Fibroblast of lung (primary cell): ENCODE results near the gene CFAP45. TPM values are rescaled to one million over a fixed set of nuclear protein-coding genes. Genes with fewer than 3 reads are reported as not detected.

Source experiments
- DNase-seq, 2 donors: peaks; one replicate each; pipeline versions ENCODE4 v3.0.0 to v3.0.0-alpha.2; 2010; ENCODE audit warnings: low read depth in 2 of 2
- H2AFZ ChIP-seq: 2 replicates; pipeline ENCODE4 v1.5.1; 2012; ENCODE audit warnings: low read length, control low read depth, inconsistent platforms
- H3K27ac ChIP-seq: 2 replicates; pipeline ENCODE4 v1.5.1; 2011; ENCODE audit warnings: low read length, control low read depth; ENCODE audit not compliant: insufficient read depth
- H3K27me3 ChIP-seq: 2 replicates; pipeline ENCODE4 v1.5.1; 2011; ENCODE audit warnings: mild to moderate bottlenecking, low read length; ENCODE audit not compliant: control insufficient read depth, insufficient read depth
- H3K36me3 ChIP-seq: 2 replicates; pipeline ENCODE4 v1.5.1; 2011; ENCODE audit warnings: low read length; ENCODE audit not compliant: control insufficient read depth, insufficient read depth
- H3K4me1 ChIP-seq: 2 replicates; pipeline ENCODE4 v1.5.1; 2011; ENCODE audit warnings: low read length; ENCODE audit not compliant: control insufficient read depth, insufficient read depth; ENCODE audit errors: extremely low read depth
- H3K4me2 ChIP-seq: 2 replicates; pipeline ENCODE4 v1.5.1; 2011; ENCODE audit warnings: low read length, control low read depth; ENCODE audit not compliant: insufficient read depth; ENCODE audit errors: extremely low read depth
- H3K4me3 ChIP-seq, 4 experiments: fragments of 200-600 bp in 1 of 4; sonication (generic) in 1 of 4; replicated peaks in 1 of 4; 2 replicates each; pipeline ENCODE4 v1.5.1; 2011 to 2016; ENCODE audit warnings: low read length in 4 of 4, low read depth in 3 of 4, mild to moderate bottlenecking in 3 of 4, control low read depth in 2 of 4, inconsistent platforms in 1 of 4, mixed read lengths in 1 of 4; ENCODE audit not compliant: insufficient read depth in 1 of 4; ENCODE audit errors: control extremely low read depth in 1 of 4
- H3K79me2 ChIP-seq: 2 replicates; pipeline ENCODE4 v1.5.1; 2012; ENCODE audit warnings: mild to moderate bottlenecking, low read length, inconsistent platforms; ENCODE audit not compliant: control insufficient read depth, insufficient read depth
- H3K9ac ChIP-seq: 2 replicates; pipeline ENCODE4 v1.5.1; 2011; ENCODE audit warnings: mild to moderate bottlenecking, low read length, control low read depth; ENCODE audit not compliant: insufficient read depth
- H3K9me3 ChIP-seq: 2 replicates; pipeline ENCODE4 v1.5.1; 2012; ENCODE audit warnings: low read depth, low read length; ENCODE audit not compliant: control insufficient read depth, insufficient read depth
- H4K20me1 ChIP-seq: 2 replicates; pipeline ENCODE4 v1.5.1; 2011; ENCODE audit warnings: low read length; ENCODE audit not compliant: control insufficient read depth, insufficient read depth; ENCODE audit errors: extremely low read depth
- EZH2 ChIP-seq: IDR thresholded peaks from 2 replicates; pipeline ENCODE4 v1.5.1; 2012; ENCODE audit warnings: low read length, control low read depth, mild to moderate bottlenecking; ENCODE audit errors: missing control alignments
- polyA plus RNA-seq, 2 donors: library from polyadenylated mRNA; depleted of rRNA in 1 of 2; stranded (reverse) in 1 of 2; unstranded in 1 of 2; fragments of >200 nt; gene quantifications; 2 replicates each; pipeline ENCODE4 v1.2.1, GENCODE V29; 2011 to 2012; ENCODE audit warnings: missing spikeins in 1 of 2
- total RNA-seq: library from RNA; depleted of rRNA; stranded (reverse); fragments of >200 nt; gene quantifications from 2 replicates; pipeline ENCODE4 v1.2.1, GENCODE V29; 2014
- TF ChIP-seq, protein P1 (sequence below), 2 donors: IDR thresholded peaks in 1 of 2; conservative IDR thresholded peaks in 1 of 2; 1 replicate in 1 of 2; 2 replicates in 1 of 2; pipeline ENCODE4 v1.5.1; 2011 to 2012; ENCODE audit warnings: low read length in 2 of 2, control low read depth in 1 of 2, inconsistent platforms in 1 of 2, low read depth in 1 of 2, mild to moderate bottlenecking in 1 of 2

The CFAP45 gene
- total and polyA plus RNA-seq, 2 donors (not counting 1 experiment from before 2014, with no cell fraction given) = 1.2 to 1.5 TPM

- H3K4me1 ChIP-seq = no peaks in the 10 kb centered on the region
- no peak overlapping the region for H3K4me3 ChIP-seq
- TF ChIP-seq, protein P1, sequence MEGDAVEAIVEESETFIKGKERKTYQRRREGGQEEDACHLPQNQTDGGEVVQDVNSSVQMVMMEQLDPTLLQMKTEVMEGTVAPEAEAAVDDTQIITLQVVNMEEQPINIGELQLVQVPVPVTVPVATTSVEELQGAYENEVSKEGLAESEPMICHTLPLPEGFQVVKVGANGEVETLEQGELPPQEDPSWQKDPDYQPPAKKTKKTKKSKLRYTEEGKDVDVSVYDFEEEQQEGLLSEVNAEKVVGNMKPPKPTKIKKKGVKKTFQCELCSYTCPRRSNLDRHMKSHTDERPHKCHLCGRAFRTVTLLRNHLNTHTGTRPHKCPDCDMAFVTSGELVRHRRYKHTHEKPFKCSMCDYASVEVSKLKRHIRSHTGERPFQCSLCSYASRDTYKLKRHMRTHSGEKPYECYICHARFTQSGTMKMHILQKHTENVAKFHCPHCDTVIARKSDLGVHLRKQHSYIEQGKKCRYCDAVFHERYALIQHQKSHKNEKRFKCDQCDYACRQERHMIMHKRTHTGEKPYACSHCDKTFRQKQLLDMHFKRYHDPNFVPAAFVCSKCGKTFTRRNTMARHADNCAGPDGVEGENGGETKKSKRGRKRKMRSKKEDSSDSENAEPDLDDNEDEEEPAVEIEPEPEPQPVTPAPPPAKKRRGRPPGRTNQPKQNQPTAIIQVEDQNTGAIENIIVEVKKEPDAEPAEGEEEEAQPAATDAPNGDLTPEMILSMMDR (conservative IDR thresholded peaks at IDR 0.05 in 1 of 2, IDR thresholded peaks at IDR 0.05 in 1 of 2; ENCODE audit: low read depth in 1 of 2, low read length in 2 of 2) = no peak
- TF ChIP-seq EZH2 = no peak
- H3K27ac ChIP-seq = no peak overlapping the region
- no peaks in the 10 kb centered on the region for H3K36me3 ChIP-seq
- H4K20me1 ChIP-seq = no peaks in the 10 kb centered on the region
- no peaks in the 10 kb centered on the region for H3K79me2 ChIP-seq
- no peak for DNase-seq
- H3K9ac ChIP-seq = no peak overlapping the region
- H3K27me3 ChIP-seq = no peaks in the 10 kb centered on the region
- H3K9me3 ChIP-seq = no peaks in the 10 kb centered on the region
- no peak overlapping the region for H3K4me2 ChIP-seq
- H2AFZ ChIP-seq = no peak overlapping the region
Measured at GRCh38 chr1:159860456-159860855, 39.5 kb downstream of the CFAP45 start.

GRCh38 chr1:159859767-159860322 is 40.1 kb downstream of the CFAP45 start:
- Histone ChIP-seq H4K20me1 (no peaks in the 10 kb centered on the region), H3K36me3 (no peaks in the 10 kb centered on the region), H3K4me3 (no peak overlapping the region), H2AFZ (no peak overlapping the region), H3K27me3 (no peaks in the 10 kb centered on the region), H3K9me3 (no peaks in the 10 kb centered on the region), H3K79me2 (no peaks in the 10 kb centered on the region), H3K27ac (no peak overlapping the region), H3K9ac (no peak overlapping the region), H3K4me2 (no peak overlapping the region), H3K4me1 (peaks cover 3% of the 10 kb centered on the region)
- no peak for TF ChIP-seq EZH2
- TF ChIP-seq, protein P1 (conservative IDR thresholded peaks at IDR 0.05 in 1 of 2, IDR thresholded peaks at IDR 0.05 in 1 of 2; ENCODE audit: low read depth in 1 of 2, low read length in 2 of 2) = no peak
- no peak for DNase-seq

DNA sequence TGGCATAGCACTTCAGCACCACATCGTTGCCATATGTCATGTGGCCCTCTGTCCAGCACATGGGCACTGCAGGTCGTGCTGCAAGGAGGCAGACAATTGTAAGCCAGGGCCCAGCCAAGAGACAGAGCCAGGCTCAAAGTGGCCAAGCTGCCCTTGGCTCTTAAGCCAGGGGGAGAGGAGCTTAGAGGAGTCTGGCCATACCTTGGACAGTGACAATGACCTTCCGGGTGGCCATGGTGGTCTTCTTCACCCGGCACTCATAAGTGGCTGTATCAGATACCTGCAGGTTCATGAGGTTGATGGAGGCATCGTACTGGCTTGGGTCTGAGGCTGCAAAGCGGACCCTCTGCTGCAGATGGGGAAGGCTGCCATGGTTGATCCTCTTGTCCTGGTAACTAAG is 42.1 kb downstream of the CFAP45 start:
- no peak for DNase-seq
- no peaks in the 10 kb centered on the region for H3K27me3 ChIP-seq
- TF ChIP-seq, protein P1 (conservative IDR thresholded peaks at IDR 0.05 in 1 of 2, IDR thresholded peaks at IDR 0.05 in 1 of 2; ENCODE audit: low read depth in 1 of 2, low read length in 2 of 2) = no peak
- no peak for TF ChIP-seq EZH2

More for the DNA sequence above, 42.1 kb downstream of the CFAP45 start:
- Histone ChIP-seq H2AFZ (no peak overlapping the region), H4K20me1 (no peaks in the 10 kb centered on the region), H3K4me2 (no peak overlapping the region), H3K27ac (no peak overlapping the region), H3K4me3 (no peak overlapping the region), H3K9ac (no peak overlapping the region), H3K79me2 (no peaks in the 10 kb centered on the region), H3K4me1 (peaks cover 7% of the 10 kb centered on the region), H3K9me3 (no peaks in the 10 kb centered on the region), H3K36me3 (no peaks in the 10 kb centered on the region)
